ENCODE data around the gene ZCCHC4.

The ZCCHC4 gene

DNA sequence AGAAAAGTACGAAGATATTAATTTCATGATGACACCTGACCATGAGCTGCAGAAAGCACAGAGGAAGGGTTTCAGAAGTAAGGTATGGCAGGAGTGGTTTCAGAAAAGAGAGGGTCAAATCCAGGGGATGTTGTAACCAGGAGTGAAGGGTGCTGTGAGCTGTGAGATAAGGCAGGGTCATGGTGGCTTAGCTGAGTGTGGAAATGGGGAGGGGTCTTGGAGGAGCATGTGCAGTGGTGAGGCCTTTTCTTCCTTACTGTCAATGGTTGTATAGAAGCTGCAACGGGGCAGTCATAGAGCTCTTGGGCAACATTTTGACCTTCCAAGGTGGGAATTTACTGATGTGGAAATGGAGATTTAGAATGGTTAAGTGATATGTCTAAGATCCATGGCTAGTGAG, 67.0 kb downstream of the ZCCHC4 start:
- DNase-seq, result no peak

DNA sequence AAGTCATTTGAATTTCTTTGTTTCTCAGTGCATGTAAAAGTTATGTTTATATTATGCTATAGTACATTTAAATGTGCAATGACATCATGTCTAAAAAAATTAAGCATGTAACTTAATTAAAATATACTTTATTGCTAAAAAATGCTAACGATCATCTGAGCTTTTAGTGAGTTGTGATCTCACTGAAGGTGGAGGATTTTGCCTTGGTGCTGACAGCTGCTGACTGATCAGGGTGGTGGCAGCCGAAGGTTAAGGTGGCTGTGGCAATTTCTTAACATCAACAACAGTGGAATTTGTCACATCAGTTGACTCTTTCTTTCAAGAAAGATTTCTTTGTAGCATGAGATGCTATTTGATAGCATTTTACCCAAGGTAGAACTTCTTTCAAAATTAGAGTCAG, 71.1 kb downstream of the ZCCHC4 start:
- no peak for DNase-seq

GRCh38 chr4:25386926-25387325, 74.4 kb downstream of the ZCCHC4 start:
- DNase-seq, result no peak

- DNase-seq, result no peak
Measured at GRCh38 chr4:25397305-25397704, 84.7 kb downstream of the ZCCHC4 start.

DNA sequence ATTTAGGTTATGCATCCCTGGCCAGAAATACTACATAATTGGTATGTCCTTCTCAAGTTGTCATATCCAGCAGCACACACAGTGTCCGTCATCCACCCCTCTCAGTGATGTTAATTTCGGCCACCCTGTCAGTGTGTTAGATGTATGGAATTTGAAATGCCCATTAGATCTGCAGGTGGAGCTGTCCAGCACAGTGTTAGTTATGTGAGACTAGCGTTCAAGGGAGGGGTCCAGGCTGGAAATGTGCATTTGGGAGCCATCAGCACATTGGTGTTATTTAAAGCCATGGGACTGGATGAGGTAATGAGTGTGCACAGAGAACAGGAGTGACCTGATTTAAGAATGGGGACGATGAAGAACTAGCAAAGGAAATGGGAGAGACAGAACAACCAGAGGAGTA, 86.9 kb downstream of the ZCCHC4 start:
- DNase-seq, result no peak

DNA sequence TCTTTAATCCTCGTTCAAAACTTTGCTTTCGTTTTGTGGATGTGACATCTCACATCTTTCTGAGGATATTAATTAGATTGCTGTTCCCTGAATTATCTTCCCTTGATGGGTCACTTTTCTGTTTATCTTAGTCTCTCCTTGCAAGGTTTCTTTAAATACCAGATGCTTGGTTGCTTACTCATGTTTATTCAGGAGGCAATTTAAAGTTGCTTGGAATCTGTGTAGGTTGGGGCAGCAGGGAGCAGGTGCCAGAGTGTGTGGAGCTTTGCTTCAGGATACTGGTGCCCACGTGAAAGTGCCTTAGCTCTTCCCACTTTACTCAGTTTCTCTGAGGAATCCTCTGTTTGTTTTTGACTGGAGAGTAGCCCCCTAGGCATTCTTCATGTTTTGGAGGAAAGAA, 88.5 kb downstream of the ZCCHC4 start:
- no peak for DNase-seq

- no peak for DNase-seq
Measured at GRCh38 chr4:25402521-25402920, 89.9 kb downstream of the ZCCHC4 start.

- DNase-seq, result no peak
Measured at GRCh38 chr4:25403699-25404098, 91.1 kb downstream of the ZCCHC4 start.

- DNase-seq, result no peak
Measured at GRCh38 chr4:25405453-25405852, 92.9 kb downstream of the ZCCHC4 start.

GRCh38 chr4:25406081-25406692, 93.6 kb downstream of the ZCCHC4 start:
- no peak for DNase-seq

DNA sequence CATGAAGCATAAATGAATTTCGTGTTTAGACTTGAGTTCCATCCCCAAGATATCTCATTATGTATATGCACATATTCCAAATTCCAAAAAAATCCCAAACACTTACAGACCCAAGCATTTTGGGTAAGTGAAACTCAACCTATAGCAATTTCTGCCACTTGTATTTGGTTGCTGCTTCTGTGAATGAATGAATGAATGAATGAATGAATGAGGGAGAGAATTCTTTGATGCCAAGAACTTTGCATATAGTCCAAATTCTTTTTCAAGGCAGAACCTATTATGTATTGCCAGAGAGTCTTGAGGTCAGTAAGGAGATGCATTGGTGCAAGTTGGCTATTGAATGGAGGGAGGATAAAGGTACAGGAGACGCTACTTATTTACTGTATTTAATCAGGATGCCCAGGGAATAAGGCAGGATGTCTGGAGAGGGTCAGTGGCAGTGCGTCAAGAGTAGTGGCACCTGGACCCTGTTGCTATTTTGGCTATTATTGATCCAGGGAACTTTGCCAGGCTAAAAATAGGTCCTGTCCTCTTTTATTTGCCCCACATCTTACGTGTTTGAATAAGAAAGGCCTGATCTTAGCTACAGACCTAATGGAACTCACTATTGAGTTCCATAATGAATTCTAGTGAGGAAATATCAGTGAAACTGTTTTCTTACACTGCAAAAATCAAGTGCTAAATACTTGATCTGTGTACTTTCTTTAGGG, 98.4 kb downstream of the ZCCHC4 start:
- DNase-seq, result no peak

DNA sequence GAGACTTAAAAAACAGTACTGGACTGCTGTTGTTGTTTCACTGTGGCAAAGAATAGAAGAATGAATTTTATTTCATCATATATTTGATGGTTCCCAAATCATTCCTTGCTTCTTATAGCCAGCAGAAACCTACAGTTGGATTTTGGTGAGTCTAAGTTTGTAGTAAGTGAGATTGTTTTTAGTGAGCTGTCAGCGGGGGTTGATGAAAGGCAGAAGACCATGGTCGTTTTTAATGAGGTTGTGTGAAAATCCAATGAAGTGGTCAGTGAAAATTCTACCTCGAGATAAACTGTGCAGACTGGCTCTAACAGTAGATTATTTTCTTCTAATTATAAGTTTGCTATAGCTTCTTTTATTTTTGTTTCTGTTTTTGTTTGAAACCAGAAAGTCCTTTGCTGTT, 100.7 kb downstream of the ZCCHC4 start:
- DNase-seq, result no peak

- no peak for DNase-seq
Measured at GRCh38 chr4:25417014-25417413, 104.4 kb downstream of the ZCCHC4 start.

All from NCI-H1105 treated with DMSO at 0.1 percent for 48 hours (cell line).